ENCODE data around the gene ZMYM5.
"Not testable (repeated sequence)": the region's sequence is repeated elsewhere in the genome, so short reads cannot be mapped to it uniquely, and the experiment has no call there.

The ZMYM5 gene

GRCh38 chr13:19822673-19823072 lies 40.8 kb downstream of the ZMYM5 start:
- no peak for DNase-seq

- DNase-seq, result peak in 6 of 56 donors; percentile 1 to 31 (median 2)
Observed at GRCh38 chr13:19818223-19818842, 45.1 kb downstream of the ZMYM5 start.

DNA sequence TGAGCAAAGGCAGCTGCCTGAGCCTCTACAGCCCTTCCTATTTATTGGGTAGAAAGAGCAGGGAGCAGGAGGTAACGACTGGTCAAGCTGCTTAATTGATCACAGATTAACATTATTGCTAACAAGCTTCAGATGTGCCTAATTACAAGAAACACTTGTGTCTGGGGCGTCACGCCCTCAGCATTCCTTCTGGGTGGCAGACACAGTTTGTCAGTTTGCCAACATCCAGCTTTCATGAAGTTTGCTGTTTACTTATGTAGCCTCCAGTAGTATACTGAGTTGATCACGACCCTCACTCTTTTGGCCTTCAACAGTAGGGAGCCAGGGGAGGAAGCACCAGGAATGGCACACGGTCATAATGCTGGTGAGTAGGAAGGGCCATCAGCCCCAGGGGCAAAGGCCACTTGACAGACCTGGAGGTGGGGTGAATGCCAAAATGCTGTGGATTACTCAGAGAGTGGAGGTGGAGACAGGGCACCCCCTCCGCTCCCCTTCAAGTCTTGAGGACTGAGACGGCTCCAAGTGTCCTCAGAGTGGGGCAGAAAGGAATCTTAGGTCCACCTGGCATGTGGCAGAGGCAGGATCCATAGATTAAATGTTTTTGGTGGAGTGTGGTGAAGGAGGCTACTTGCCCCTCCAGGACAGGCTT lies 45.8 kb downstream of the ZMYM5 start:
- no peak for DNase-seq

DNA sequence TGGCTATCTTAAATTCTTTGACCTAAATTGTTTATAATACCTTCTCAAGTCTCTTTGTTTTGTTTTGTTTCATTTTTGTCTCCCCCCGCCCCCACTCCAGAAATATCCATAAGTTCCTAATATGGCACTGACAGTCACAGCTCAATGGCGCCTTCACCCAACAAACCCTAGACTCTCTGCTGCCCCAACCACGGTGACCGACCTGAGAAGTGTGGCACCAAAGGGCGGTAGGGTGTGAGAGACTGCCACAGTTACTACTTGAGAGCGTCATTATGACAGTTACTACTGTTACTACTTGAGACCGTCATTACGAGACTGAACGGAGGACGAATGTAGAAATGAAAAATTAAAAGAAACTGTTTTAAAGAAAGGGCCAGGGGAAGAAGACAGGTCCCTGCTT lies 46.3 kb downstream of the ZMYM5 start:
- no peak for DNase-seq

DNA sequence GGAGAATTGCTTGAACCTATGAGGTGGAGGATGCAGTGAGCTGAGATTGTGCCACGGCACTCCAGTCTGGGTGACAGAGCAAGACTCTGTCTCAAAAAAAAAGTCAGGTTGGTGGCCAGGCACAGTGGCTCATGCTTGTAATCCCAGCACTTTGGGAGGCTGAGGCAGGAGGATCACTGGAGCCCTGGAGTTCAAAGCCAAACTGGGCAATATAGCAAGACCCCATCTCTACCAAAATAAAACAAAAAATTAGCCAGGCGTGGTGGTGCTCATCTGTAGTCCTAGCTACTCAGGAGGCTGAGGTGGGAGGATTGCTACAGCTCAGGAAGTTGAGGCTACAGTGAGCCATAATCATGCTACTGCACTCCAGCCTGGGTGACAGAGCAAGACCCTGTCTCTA lies 47.6 kb downstream of the ZMYM5 start:
- DNase-seq, result not testable (repeated sequence)

GRCh38 chr13:19810996-19811881 lies 52.2 kb downstream of the ZMYM5 start:
- DNase-seq, result no peak

GRCh38 chr13:19810151-19810550 lies 53.3 kb downstream of the ZMYM5 start:
- DNase-seq, result no peak

DNA sequence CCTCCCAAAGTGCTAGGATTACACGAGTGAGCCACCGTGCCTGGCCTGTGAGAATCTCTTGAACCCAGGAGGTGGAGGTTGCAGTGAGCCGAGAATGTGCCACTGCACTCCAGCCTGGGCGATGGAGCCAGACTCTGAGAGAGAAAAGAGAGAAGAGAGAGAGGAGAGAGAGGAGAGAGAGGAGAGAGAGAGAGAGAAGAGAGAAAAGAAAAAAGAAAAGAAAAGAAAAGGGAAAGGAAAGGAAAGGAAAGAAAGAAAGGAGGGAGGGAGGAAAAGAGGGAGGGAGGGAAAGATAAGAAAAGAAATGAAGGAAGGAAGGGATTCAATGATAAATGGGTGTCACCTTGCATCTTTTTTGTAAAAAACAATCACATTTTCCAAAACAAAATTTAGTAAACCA lies 57.7 kb downstream of the ZMYM5 start:
- no peak for DNase-seq

DNA sequence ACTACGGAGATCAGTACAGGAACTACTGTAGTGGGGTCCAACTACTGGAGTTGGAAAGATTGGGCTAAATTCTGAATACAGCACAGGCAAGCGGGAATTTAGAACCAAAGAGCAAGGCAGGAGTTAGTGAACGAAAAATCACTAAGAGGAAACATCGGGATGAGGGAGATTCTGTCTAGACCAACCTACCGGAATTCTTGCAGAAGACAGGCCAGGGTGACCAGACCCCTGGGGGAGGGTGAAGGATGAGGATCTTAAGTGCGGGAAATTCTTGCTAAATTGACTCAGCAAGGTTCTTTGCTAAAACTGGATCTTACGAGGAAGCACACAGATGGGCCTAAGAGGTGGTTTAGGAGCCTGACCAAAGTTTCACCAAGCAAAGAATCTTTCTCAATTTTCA lies 67.5 kb downstream of the ZMYM5 start:
- DNase-seq, result no peak

DNA sequence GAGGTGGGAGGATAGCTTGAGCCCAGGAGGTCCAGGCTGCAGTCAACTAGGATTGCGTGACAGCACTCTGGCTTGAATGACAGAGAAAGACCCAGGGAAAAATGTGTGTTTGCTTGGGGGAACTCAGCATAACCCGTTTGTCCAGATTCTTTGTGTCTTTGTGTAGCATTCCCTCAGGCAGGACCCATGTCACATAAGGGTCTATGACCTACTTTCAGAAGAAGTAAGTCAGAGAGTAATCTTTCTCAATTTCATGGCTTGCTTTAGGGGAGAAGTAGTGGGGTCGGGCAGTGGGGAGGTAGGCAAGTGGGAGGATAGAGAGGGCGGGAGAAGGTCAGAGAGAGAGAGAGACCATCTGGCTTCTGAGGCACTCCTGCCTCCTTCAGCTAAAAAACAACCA lies 68.8 kb downstream of the ZMYM5 start:
- no peak for DNase-seq

DNA sequence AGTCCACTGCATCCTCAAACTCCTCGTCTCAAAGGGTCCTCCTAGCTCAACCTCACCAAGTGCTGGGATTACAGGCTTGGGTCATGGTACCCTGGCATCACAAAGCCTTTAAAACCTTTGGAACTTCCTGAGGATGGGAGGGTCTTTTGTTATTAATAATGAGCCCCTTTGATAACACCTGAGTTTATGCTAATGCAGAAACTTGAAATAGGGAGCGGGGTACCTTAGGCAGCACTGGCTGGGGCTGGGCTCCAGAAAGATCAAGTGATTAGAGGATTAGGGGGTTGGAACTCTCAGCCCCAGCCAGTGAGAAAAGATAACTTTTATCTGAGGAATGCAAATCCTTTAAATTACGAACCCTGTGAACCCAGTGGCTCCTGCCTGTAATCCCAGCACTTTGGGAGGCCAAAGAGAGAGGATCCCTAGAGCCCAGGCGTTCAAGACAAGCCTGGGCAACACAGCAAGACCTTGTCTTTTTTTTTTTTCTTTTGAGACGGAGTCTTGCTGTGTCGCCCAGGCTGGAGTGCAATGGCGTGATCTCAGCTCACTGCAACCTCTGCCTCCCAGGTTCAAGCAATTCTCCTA lies 71.4 kb downstream of the ZMYM5 start:
- DNase-seq, result no peak

DNA sequence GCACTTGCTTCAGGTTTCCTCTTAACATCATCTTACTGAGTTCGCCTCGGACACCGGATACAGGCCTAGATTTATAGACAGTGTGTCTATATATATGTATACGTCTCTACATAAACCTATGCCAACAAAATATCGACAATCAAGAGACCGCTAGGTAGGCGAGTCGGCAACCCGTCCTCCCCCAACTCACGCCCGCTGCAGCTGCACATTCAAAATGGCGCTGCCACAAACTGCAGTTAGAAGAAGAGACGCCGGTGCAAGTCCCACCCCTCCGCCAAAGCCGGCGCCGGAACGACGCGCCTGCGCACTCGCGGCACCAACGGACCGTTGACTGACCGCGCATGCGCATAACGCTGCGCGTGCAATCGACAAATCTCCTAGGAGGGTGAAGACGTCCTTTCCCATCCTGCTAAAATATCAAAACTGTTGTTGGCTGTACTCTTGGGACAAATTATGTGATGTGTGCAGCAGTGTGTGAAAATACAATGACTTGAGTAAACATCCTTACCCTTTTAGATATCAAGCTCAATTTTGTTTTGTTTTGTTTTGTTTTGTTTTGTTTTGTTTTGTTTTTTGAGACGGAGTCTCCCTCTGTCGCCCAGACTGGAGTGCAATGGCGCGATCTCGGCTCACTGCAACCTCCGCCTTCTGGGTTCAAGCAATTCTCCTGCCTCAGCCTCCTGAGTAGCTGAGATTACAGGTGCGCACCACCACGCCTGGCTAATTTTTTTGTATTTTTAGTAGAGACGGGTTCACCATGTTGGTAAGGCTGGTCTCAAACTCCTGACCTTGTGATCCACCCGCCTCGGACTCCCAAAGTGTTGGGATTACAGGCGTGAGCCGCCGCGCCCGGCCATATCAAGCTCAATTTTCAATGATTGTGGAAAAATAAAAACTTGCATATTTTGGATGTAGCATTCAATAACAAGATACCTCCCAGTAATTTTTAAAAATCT lies 80.4 kb downstream of the ZMYM5 start, which contains the start of gene PSPC1:
Gene PSPC1, minus strand, starts transcription at position 219 of the 956 bp plus-strand sequence. Its CDS starts 188 bp downstream, at position 31.
- DNase-seq, result peak; percentile 39 to 96 (median 91)

DNA sequence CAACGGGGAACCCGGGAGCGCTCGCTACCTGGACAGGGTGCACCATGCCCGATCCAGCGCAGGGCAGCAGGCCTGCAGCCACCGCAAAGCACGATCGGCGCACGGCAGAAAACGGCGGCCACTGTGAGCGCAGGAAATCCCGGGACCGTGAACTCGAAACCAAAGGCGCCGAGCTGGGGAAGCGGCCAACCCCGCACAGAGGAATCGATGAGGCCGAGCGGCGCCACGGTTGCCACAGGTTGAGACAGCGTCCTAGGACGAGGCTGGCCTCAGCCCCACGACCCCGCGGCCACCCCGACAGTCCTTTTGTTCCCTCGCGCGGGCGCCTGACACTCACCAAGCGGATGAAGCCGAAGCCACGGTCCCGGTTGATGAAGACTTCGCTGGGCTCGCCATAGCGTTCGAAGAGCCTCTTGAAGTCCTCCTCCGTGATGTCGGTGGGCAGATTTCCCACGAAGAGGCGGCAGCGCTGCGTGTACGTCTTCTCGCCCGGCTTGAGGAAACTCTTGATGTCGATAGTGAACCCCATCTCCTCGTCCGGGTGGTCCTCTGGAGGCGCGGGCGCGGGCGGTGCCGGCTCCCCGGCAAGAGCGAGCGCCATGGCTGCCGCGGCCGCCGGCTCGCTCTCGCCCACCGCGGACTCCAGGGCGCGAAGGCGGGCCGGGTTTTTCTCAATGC lies 81.3 kb downstream of the ZMYM5 start:
- DNase-seq, result peak in 49 of 56 donors; percentile 11 to 77 (median 59)

DNA sequence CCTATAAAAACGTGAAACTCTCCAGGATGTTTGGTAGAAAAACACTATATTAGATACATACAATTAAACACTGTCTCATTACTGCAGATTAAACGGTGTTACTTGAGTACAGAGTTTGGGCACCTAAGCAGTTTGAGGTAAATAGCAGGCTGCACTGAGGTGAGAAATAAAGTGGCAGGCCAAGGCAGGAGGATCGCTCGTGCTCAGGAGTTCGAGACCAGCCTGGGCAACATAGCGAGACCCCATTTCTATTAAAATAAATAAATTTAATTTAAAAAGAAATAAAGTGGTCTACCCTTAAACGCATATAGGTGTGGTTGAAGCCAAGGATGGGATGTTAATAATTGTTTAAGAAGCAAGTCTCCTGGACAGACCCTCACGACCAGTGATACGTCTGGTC lies 81.9 kb downstream of the ZMYM5 start:
- DNase-seq, result no peak

- not testable (repeated sequence) for DNase-seq
Observed at GRCh38 chr13:19780753-19781418, 82.6 kb downstream of the ZMYM5 start.

Data from nucleus accumbens (tissue), 56 donors.